HG03469 (cell line): ENCODE results near the gene SPRN.
"Not testable (repeated sequence)": the region's sequence is repeated elsewhere in the genome, so short reads cannot be mapped to it uniquely, and the experiment has no call there.

Experiments used
- ATAC-seq: cut with Tn5 transposase; IDR thresholded peaks from one replicate; pipeline ENCODE4 v1.9.1; 2021; ENCODE audit warnings: mild to moderate bottlenecking, moderate library complexity, moderate number of reproducible peaks; ENCODE audit not compliant: unreplicated experiment

The SPRN gene

DNA sequence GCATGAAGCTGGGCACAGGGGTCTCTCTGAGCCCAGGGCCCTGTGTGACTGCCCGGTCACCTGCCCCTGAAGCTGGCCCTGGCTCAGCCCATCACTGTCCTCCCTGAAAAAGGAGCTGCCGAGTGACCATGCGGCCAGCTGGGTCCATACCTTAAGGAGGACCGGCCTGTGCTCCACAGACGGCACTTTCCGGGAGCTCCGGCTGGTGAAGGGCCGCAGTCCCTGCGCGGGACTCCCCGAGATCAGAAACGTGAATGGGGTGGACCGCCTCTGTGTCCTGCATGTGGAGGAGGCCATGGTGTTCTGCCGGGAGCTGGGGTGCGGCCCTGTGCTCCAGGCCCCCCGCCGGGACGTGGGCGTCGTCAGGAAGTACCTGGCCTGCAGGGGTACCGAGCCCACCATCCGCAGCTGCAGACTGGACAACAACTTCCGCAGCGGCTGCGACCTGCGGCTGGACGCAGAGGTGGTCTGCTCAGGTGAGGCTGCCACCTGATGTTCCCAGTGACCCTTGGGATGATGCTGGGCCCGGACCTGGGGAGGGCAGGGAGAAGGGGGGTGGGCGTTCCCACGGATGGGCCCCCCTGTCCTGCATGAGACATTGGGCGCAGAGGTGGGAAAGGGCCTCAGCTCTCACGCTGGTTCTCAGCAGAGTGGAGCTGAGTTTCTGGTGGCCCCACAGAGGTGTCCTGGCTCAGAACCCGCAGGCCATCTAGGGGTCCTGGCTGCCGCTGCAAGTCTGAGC lies 32.8 kb upstream of the SPRN start:
- ATAC-seq, result no peak

GRCh38 chr10:133456041-133456951 lies 31.9 kb upstream of the SPRN start:
- ATAC-seq, result no peak

DNA sequence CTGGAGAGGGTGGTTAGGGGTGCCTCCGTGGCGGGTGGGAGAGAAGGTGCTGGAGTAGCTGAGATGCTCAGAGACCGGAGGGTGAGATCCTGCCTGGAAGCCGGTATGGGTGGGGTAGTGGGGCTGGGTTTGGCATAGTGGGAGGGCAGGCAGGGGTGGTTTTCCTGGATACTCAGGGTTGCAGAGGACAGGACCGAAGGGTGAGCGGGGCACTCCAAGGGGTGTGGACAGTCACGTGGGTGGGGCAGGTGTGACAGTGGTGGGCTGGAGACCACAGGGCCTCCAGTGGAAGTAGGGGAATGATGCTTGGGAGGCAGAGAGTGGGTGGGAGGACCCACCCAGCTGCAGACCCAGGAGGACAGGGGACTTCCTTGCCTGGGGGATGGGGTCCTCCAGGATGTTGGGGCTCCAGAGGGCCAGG lies 31.2 kb upstream of the SPRN start:
- ATAC-seq, result no peak

- no peak for ATAC-seq
These were observed 30.8 kb upstream of the SPRN start for GRCh38 chr10:133455196-133455595.

- no peak for ATAC-seq
These were observed 29.9 kb upstream of the SPRN start for GRCh38 chr10:133454204-133454893.

DNA sequence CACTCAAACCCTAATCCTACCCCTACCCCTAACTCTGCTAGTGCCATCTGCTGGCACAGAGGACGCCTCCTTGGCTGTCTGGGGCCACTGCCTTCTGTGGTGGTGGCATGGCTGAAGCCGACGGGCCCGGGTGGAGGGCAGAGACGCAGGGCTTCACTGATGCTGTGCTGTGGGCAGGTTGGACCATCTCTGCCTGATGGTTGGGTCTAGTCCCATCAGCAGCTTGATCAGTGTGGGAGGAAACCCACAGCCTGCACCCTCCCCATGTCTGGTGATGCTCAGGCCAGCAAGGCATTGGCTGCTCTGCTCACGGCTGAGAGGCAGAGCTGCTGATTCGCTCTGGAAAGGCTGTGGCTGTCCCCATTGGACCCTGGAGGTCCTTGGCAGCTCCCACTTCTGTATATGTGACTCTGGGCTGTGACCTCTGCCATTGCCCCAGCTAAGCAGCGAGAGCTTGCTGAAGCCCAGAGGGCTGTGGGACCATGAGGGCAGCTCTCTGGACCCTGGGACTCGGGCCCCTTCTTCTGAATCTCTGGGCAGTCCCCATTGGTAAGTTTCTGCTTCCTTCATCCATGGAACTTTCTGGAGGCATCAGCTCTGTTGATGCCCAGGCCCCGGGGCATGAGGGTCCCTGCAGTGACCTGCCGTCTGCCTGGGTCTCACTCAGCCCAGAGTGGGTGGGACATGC lies 29.2 kb upstream of the SPRN start, which contains the start of gene SCART1:
SCART1 (plus strand) TSS at position 430 of the 688 bp plus-strand sequence; CDS start at position 483, 53 bp downstream.
- ATAC-seq, result no peak

DNA sequence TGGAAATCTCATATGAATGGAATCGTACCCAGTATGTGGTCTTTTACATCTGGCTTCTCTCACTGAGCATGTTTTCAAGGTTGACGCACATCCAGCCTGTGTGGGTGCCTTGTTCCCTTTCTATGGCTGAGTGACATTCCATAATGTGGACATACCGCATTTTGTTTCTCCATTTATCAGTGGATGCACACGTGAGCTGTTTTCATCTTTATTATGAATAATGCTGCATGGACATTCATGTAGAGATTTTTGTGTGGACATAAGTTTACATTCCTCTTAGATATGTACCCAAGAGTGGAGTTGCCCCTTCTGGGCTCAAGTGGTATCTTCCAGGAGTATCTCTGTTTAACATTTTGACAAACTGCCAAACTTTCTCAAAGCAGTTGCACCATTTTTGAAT lies 28.0 kb upstream of the SPRN start:
- ATAC-seq, result no peak

DNA sequence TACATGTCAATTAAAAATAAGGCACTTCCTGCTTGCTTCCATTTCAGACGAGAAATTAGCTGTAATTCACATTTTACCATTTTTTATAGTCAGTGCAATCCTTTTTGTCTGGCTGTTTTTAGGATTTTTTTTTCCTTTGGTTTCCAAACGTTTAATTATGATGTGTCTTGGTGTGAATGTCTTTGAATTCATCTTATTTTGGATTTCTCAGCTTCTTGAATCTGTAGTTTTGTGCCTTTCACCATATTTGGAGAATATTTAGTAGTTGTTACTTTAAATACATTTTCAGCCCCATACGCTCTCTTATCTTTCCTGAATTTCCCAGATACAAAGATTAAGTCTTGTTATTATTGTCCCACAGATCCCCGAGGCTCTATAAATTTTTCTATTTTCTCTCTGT lies 26.9 kb upstream of the SPRN start:
- no peak for ATAC-seq

DNA sequence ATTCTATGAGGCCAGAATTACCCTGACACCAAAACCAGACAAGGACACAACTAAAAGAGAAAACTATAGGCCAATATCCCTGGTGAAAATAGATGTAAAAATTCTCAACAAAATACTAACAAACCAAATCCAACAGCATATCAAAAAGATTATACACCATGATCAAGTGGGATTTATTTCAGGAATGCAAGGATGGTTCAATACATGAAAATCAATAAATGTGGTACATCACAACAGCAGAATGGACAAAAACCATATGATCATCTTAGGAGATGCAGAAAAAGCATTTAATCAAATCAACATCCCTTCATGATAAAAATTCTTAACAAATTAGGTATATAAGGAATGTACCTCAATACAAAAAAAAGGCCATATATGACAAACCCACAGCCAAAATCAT lies 23.7 kb upstream of the SPRN start:
- ATAC-seq, result no peak

DNA sequence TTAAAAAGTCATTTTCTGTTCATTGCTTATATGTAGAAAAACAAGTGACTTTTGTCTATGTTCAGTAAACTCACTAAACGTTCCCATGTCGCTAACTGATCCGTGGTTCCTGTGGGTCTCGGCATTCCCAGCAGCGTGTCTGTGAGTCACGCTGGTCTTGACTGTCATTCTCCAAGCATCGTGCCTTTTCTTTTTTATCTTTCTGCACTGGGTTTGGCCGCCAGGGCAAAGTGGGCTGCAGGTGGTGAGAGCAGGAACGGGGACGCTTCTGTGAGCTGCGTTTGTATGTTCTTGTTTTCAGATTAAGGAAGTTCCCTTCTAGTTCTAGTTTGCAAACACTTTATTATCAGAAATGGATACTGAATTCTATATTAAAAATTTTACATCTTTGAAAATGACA lies 22.6 kb upstream of the SPRN start:
- ATAC-seq, result no peak

- no peak for ATAC-seq
These were observed 21.6 kb upstream of the SPRN start for GRCh38 chr10:133445751-133446708.

DNA sequence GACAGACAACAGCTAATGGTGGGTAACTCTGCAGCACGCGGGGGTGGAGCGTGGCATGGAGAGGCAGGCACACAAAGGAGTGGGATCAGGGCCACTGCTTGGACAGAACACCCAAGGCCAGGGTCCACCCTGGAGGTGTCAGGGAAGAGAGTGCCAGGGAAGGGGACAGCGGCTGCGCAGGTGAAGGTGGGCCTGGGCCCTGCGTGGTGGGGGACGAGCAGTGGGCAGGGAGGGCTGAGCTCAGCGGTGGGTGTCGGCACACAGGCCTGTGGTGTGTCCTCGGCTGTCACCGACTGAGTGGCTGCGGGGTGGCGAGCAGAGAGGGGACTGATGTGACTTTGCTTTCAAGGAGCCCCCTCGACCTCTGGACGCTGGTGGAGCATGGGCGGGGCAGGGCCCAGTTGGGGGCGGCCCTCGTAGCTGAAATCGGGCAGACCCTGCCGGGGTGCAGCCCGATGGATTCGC lies 20.9 kb upstream of the SPRN start:
- ATAC-seq, result no peak

DNA sequence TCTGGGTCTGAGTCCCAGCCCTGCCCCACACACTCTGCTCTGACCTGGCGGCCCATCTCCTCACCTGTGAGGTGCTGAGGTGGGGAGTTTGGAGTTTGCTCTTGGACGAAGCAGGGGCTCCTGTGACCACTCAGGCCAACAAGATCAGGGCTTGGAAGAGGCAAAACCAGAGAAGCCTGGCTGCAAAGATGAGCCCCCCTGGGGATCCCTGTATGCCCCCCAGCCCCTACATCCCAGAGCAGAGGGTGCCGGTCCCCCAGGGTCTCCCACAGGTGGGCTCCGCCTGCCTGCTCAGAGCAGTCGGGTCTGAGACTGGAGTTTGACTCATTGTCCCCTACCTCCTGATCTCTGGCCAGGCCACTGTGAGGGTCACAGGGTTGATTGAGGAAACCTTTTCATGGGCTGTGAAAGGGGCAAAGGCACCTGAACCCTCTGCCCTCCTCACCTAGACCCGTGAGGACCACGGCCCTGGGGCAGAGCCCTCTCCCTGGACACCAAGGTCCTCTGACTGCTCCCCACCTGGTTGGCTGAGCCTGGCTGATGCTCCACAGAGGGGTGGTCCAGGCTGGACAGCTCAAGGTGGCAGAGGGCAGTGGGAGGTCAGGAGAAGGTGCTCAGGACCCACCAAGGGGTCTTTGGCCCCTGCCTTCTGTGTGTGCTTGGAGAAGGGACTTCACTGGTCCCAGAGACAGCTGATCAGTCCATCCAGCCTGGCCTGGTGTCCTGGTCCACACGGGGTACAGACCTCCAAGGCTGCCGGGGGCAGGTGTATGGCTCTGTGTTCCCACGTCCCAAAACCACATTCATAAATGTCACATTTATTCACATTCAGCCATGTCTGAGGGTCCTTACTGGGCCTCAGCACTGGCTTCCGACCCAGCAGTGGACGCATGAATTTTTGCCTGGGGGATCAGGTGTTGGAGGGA lies 20.2 kb upstream of the SPRN start:
- no peak for ATAC-seq

- ATAC-seq, result no peak
These were observed 18.8 kb upstream of the SPRN start for GRCh38 chr10:133442967-133443924.

GRCh38 chr10:133442191-133442966 lies 18.0 kb upstream of the SPRN start:
- no peak for ATAC-seq

DNA sequence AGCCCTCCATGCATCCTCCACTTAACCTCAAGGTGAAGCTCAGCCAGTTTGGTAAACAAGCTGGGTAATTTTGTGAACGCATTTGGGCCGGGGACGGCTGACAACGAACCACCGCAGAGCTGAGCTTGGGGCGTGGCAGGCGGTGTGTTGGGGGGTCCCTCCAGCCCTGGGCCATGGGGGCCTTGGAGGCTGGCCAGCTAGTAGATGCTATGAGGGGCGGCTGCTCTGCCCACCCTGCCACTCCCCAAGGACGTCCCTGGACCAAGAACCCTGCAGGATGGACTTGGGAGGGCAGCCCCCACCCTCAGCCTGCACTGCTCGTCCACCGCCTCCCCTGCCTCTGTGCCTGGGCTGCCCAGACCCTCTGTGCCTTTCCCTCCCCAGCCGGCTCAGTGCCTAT lies 17.4 kb upstream of the SPRN start:
- no peak for ATAC-seq

DNA sequence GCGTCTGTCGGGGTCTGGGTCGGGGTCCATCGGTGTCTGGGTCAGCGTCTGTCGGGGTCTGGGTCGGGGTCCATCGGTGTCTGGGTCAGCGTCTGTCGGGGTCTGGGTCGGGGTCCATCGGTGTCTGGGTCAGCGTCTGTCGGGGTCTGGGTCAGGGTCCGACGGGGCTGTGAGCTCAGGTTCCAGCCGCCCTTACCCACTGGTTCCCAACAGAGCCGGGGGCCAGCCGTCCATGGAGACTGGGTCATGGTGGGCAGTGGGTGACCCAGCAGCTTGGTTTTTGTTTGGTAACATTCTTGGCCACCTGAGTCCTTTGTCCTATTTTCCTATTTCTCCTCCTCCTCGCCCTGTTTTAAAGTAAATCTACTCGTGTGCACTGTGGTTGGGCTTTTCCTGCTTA lies 16.9 kb upstream of the SPRN start:
- ATAC-seq, result not testable (repeated sequence)
